ENCODE measurements around the gene AGBL1.

AGBL1 gene

DNA sequence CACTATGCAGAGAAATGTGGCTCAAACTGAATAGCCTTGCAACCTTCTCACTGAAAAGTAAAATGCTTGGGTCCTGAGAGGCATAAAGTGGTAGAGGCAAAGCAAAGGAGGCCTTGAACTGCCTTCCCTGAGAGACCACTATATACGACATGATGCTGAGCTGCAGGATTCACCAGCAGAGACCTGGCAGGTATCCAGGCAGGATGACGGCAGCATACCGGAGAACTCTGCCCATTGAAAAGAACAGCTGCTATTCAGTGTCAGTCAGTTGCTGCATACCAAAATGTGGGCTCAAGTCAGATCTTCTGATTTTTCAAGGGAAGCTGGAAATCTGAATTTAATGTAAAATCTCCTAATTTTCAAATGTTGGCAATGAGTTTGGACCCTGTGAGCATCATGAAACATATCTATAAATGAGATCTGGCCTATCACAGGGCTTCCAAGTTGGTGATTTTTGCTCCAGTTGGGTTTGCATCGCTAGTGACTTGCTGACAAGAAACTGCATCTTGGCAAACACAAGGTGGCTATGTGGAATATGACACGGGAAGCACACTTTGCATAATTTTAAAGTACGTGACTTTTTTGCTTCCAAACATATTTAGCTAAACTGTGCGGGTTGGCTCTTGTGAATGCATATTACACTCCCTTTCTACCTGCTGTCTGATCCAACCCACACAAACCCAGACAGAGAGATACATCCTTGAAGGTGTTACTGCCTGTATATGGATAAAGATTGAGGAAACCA, 529.0 kb downstream of the AGBL1 start:
- no peak for TF ChIP-seq Cebpa-rat (IDR thresholded peaks at IDR 0.05)
- no peaks in the 10 kb centered on the region for H3K36me3 ChIP-seq
- H3K9ac ChIP-seq: no peak overlapping the region
- no peak overlapping the region for H3K4me3 ChIP-seq
- H3K4me1 ChIP-seq: peaks cover 0 to 27% (median 11%) of the 10 kb centered on the region in 10 experiments; a peak in 16 of 20 replicates
- no peak overlapping the region for H3K4me2 ChIP-seq
- H3K27me3 ChIP-seq: no peaks in the 10 kb centered on the region
- H4K20me1 ChIP-seq: no peaks in the 10 kb centered on the region
- no peak overlapping the region for H3K27ac ChIP-seq
- no peaks in the 10 kb centered on the region for H3K9me3 ChIP-seq (replicated peaks in 1 of 11)

DNA sequence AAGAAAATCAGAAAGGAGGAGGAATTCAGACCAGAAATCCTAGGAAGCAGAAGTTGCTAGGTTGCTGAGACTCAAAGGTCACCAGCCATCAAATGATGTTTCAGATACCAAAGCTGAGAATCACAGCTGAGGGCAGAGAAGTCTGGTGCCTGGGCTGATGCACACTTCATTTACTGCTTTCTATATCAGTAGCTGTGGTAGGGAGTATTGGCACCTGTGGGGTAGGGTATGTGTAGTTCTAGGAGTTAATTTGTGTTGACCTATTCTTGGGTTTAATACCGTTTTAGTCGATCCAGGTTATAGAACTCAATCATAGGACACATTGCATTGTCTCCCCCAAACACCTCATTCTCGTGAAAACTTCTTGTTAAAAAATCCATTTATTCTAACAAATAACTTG, 529.6 kb downstream of the AGBL1 start:
- H3K27ac ChIP-seq: no peak overlapping the region
- no peak for TF ChIP-seq Cebpa-rat (IDR thresholded peaks at IDR 0.05)
- no peaks in the 10 kb centered on the region for H3K36me3 ChIP-seq
- H4K20me1 ChIP-seq: no peaks in the 10 kb centered on the region
- H3K4me2 ChIP-seq: no peak overlapping the region
- H3K4me3 ChIP-seq: no peak overlapping the region
- no peaks in the 10 kb centered on the region for H3K27me3 ChIP-seq
- peaks cover 0 to 27% (median 11%) of the 10 kb centered on the region in 10 experiments; a peak in 16 of 20 replicates for H3K4me1 ChIP-seq
- no peaks in the 10 kb centered on the region for H3K9me3 ChIP-seq (replicated peaks in 1 of 11)
- no peak overlapping the region for H3K9ac ChIP-seq

DNA sequence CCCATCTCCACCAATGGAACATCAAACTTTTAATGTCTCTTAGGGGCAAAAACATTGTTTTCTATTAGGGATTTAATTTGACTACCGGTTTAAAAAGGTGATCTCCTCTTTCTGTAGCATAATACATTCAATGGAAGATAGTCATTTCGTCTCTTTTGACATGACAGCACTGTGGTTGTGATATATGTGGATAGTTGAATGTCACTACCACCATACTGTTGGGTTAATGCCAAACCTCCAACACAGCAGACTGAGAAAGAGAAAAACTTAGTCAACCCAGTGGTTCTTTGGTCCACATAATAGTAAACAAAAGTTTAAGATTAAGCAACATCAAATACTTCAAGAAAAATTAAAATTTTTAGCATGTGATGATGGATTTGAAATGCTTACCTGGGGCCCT, 530.4 kb downstream of the AGBL1 start:
- no peak overlapping the region for H3K9ac ChIP-seq
- H3K36me3 ChIP-seq: no peaks in the 10 kb centered on the region
- no peak overlapping the region for H3K27ac ChIP-seq
- no peak overlapping the region for H3K4me2 ChIP-seq
- no peaks in the 10 kb centered on the region for H4K20me1 ChIP-seq
- no peaks in the 10 kb centered on the region for H3K9me3 ChIP-seq (replicated peaks in 1 of 11)
- no peaks in the 10 kb centered on the region for H3K27me3 ChIP-seq
- H3K4me3 ChIP-seq: no peak overlapping the region
- peaks cover 0 to 27% (median 11%) of the 10 kb centered on the region in 10 experiments; a peak in 16 of 20 replicates for H3K4me1 ChIP-seq
- no peak for TF ChIP-seq Cebpa-rat (IDR thresholded peaks at IDR 0.05)

DNA sequence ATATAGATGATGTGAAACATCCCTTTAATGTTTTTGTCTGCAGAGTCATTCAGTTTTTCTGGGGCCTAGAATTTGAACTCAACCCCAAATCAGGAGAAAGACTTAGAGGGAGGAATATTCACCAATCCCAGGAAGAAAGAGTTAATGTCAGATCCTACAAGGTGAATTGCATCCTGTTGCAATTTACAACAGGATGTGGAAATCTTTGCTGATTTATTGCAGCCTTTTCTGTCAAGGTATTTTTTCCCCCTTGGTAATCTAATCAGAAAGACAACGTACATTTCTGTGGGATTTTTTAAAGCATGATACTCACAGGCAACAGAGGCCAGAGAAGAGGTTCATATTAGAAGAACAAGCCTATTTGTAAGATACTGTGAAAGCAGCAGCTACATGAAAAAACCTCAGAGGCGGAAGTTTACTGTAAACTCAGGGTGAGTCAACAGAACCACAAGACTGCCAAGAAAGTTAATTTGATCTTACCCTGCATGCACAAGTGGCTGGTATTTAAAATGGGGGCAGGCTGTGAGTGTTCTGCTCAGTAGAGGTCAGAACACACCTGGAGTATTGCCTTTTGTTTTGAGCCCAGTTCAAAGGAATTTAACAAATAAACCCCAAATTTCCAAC, 531.9 kb downstream of the AGBL1 start:
- no peak for TF ChIP-seq Cebpa-rat (IDR thresholded peaks at IDR 0.05)
- Histone ChIP-seq H3K27ac (peak overlapping the region in 2 of 11 experiments; percentile 49 to 53; a peak in 4 of 22 replicates), H3K9ac (no peak overlapping the region), H3K4me3 (no peak overlapping the region), H3K27me3 (no peaks in the 10 kb centered on the region), H3K9me3 (replicated peaks in 1 of 11) (no peaks in the 10 kb centered on the region), H4K20me1 (no peaks in the 10 kb centered on the region), H3K36me3 (no peaks in the 10 kb centered on the region), H3K4me2 (peak overlapping the region in 10 of 11 experiments; percentile 3 to 83 (median 60); a peak in 16 of 22 replicates), H3K4me1 (peaks cover 7 to 27% (median 17%) of the 10 kb centered on the region in 10 experiments; a peak in 18 of 20 replicates)

DNA sequence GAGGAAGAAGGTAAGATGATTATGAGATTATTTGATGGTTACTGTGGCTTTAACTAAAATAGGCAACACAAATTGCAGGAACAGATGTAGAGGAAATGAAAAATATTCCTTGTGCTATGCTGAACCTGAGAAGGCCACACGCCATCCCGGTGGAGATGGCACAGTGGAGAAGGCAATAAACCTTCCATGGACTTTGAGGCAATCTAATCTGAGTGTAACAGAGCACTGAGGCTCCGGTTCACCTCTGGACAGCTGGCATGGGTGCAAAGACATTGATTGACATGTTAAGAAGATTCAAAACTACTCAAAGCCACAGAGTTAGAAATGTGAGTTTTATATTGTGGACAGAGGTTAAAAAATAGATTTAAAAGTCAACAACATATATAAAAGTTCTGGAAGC, 535.7 kb downstream of the AGBL1 start:
- H3K4me1 ChIP-seq: peaks cover 7 to 25% (median 17%) of the 10 kb centered on the region in 10 experiments; a peak in 18 of 20 replicates
- no peak for TF ChIP-seq Cebpa-rat (IDR thresholded peaks at IDR 0.05)

DNA sequence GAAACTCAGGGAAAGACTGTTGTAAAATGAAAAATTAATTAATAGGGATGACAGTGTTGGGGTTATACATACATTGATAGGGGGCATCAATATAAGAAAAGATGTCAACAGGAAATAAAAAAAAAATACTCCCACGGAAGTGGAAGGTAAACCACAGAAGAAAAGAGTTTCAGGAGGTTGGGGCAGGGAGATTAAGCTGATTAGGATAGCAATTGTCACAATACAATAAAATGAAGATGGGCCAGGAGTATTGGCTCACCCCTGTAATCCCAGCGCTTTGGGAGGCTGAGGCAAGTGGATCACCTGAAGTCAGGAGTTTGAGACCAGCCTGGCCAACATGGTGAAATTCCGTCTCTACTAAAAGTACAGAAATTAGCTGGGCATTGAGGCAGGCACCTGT, 536.1 kb downstream of the AGBL1 start:
- Histone ChIP-seq H3K9ac (no peak overlapping the region), H3K9me3 (replicated peaks in 1 of 11) (no peaks in the 10 kb centered on the region), H3K4me1 (peaks cover 7 to 21% (median 17%) of the 10 kb centered on the region in 10 experiments; a peak in 18 of 20 replicates), H3K27ac (no peak overlapping the region), H3K4me2 (peak overlapping the region in 6 of 11 experiments; percentile 13 to 45 (median 28); a peak in 7 of 22 replicates), H4K20me1 (no peaks in the 10 kb centered on the region), H3K36me3 (no peaks in the 10 kb centered on the region), H3K27me3 (no peaks in the 10 kb centered on the region), H3K4me3 (no peak overlapping the region)
- no peak for TF ChIP-seq Cebpa-rat (IDR thresholded peaks at IDR 0.05)

More for the DNA sequence above, 535.7 kb downstream of the AGBL1 start:
- H3K4me3 ChIP-seq: no peak overlapping the region
- H3K9ac ChIP-seq: no peak overlapping the region
- H3K27ac ChIP-seq: no peak overlapping the region
- no peaks in the 10 kb centered on the region for H3K27me3 ChIP-seq
- H3K4me2 ChIP-seq: peak overlapping the region in 5 of 11 experiments; percentile 13 to 45 (median 25); a peak in 5 of 22 replicates
- no peaks in the 10 kb centered on the region for H4K20me1 ChIP-seq
- H3K9me3 ChIP-seq (replicated peaks in 1 of 11): no peaks in the 10 kb centered on the region
- H3K36me3 ChIP-seq: no peaks in the 10 kb centered on the region

DNA sequence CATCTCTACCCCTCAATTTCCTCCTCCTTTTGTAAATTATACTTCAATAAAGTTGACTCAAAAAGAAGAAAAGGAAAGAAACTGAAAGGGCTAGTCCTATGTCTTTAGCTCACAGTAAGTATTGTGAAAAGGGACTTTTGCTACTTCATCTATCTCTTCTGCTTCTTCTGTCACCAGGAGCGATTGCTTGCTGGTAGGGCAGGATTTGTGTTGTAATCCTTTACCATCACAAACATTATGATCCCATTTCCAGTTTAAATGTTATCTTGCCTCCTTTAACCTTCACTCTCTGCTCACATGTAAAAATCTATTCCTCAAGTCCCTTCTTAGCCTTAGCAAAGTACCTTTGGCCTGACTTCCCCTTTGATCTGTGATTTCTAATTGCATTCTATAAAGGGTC, 537.1 kb downstream of the AGBL1 start:
- Histone ChIP-seq H4K20me1 (no peaks in the 10 kb centered on the region), H3K9ac (no peak overlapping the region), H3K9me3 (replicated peaks in 1 of 11) (no peaks in the 10 kb centered on the region), H3K36me3 (no peaks in the 10 kb centered on the region), H3K4me1 (peaks cover 4 to 12% (median 10%) of the 10 kb centered on the region in 10 experiments; a peak in 18 of 20 replicates), H3K27ac (no peak overlapping the region), H3K4me3 (no peak overlapping the region), H3K27me3 (no peaks in the 10 kb centered on the region), H3K4me2 (no peak overlapping the region)
- no peak for TF ChIP-seq Cebpa-rat (IDR thresholded peaks at IDR 0.05)

DNA sequence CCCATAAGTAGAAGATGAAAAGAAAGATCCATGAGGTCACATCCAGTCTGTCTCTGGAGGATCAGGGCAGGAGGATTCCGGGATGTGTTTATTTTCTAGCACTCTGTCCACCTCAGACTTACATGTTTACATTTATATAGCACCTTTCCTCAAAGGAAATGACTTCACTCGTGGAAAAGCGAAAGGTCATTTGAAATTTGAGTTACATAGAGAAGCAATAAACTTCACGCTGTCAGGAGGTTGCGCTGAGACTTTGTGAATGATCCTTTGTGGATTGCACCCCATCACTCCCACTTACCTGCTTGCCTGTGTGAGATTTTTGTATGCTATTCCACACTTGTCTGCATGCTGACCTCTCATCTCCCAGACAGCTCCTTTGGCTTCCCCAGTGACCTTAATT, 540.5 kb downstream of the AGBL1 start:
- Histone ChIP-seq H3K4me2 (no peak overlapping the region), H4K20me1 (no peaks in the 10 kb centered on the region), H3K27me3 (no peaks in the 10 kb centered on the region), H3K9me3 (replicated peaks in 1 of 11) (no peaks in the 10 kb centered on the region), H3K9ac (no peak overlapping the region), H3K4me3 (no peak overlapping the region), H3K27ac (no peak overlapping the region), H3K36me3 (no peaks in the 10 kb centered on the region), H3K4me1 (peaks cover 5 to 14% (median 8%) of the 10 kb centered on the region in 10 experiments; a peak in 14 of 20 replicates)
- TF ChIP-seq Cebpa-rat (IDR thresholded peaks at IDR 0.05): no peak

DNA sequence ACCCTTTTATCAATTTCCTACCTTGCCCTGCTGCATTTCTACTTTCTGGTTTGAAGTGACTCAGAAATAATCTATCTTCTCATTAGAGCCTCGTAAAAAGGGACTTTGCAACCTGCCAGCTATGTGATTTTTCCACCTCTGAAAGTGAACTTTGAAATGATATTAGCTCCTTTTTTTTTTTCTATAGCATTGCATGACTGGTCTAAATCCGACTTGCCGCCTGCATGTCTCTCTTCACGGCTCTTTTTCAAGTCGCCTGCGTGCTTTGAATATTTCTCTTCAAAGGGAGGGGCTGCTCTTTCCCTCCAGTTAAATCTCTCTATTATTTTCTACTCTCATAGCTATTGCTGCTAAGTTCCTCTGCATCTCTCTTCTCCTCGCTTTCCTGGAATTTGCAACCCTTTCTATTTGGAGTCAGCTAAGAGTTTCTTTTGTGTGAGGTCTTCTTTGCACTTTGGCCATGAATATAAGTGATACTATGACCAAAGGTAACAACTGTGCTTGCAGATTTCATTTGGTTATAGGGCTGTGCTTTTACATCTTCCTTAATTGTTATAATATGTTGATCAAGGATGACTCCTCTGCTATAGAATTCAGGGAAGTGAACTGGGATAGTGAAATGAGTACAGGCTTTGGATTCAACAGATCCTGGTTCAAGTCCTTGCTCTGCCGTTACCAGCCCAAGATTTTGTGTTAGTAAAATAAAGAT, 541.1 kb downstream of the AGBL1 start:
- Histone ChIP-seq H4K20me1 (no peaks in the 10 kb centered on the region), H3K4me1 (peaks cover 1 to 14% (median 4%) of the 10 kb centered on the region in 10 experiments; a peak in 14 of 20 replicates), H3K9ac (no peak overlapping the region), H3K27me3 (no peaks in the 10 kb centered on the region), H3K27ac (no peak overlapping the region), H3K9me3 (replicated peaks in 1 of 11) (no peaks in the 10 kb centered on the region), H3K4me2 (no peak overlapping the region), H3K36me3 (no peaks in the 10 kb centered on the region), H3K4me3 (no peak overlapping the region)
- no peak for TF ChIP-seq Cebpa-rat (IDR thresholded peaks at IDR 0.05)

Data from BLaER1 treated with 17β-estradiol and CSF1 and Interleukin-3, amounts not matched to agents 10 nM and 100 nM (cell line).